Heart left ventricle (tissue), 16 donors: ENCODE data around the gene PARD3B. TPM values are rescaled to one million over a fixed set of nuclear protein-coding genes. Genes with fewer than 3 reads are reported as not detected.

ENCODE experiments used
- ATAC-seq, 4 donors: fragments of 200-7000 bp; cut with Tn5 transposase; one replicate each; pipeline ENCODE4 v1.9.1; 2020 to 2022; ENCODE audit warnings: moderate library complexity in 4 of 4, mild to moderate bottlenecking in 3 of 4, moderate number of reproducible peaks in 1 of 4
- DNase-seq, 5 donors: peaks; one replicate each; pipeline ENCODE4 v3.0.0-alpha.2; 2020
- H3K27ac ChIP-seq, 12 donors: fragments of 200-600 bp; sonication (generic) in 4 of 12; one replicate each; pipeline versions ENCODE4 v1.5.0 to v1.8.0; 2016 to 2022; ENCODE audit warnings: mild to moderate bottlenecking in 2 of 12
- H3K27me3 ChIP-seq, 9 donors: fragments of 200-600 bp; sonication (generic) in 2 of 9; one replicate each; pipeline versions ENCODE4 v1.5.1 to v1.8.0; 2016 to 2022; ENCODE audit warnings: mild to moderate bottlenecking in 3 of 9
- H3K36me3 ChIP-seq, 9 donors: fragments of 200-600 bp; sonication (generic) in 2 of 9; one replicate each; pipeline versions ENCODE4 v1.5.0 to v1.8.0; 2018 to 2022; ENCODE audit warnings: mild to moderate bottlenecking in 2 of 9
- H3K4me1 ChIP-seq, 12 donors: fragments of 200-600 bp; sonication (generic) in 4 of 12; one replicate each; pipeline versions ENCODE4 v1.5.0 to v1.8.0; 2016 to 2022; ENCODE audit warnings: mild to moderate bottlenecking in 3 of 12
- H3K4me3 ChIP-seq, 12 donors: fragments of 200-600 bp; sonication (generic) in 4 of 12; one replicate each; pipeline versions ENCODE4 v1.5.0 to v1.8.0; 2017 to 2022; ENCODE audit warnings: mild to moderate bottlenecking in 9 of 12, moderate library complexity in 4 of 12
- H3K9me3 ChIP-seq, 12 donors: fragments of 200-600 bp; sonication (generic) in 4 of 12; one replicate each; pipeline versions ENCODE4 v1.5.0 to v1.8.0; 2016 to 2022; ENCODE audit warnings: mild to moderate bottlenecking in 1 of 12
- POLR2A ChIP-seq, 2 donors: fragments of 450-650 bp; IDR thresholded peaks; one replicate each; pipeline ENCODE4 v1.6.1; 2017; ENCODE audit warnings: antibody characterized with exemption in 2 of 2, mild to moderate bottlenecking in 2 of 2, moderate library complexity in 2 of 2
- WGBS, 4 donors: extraction: QIAGEN DNeasy Blood & Tissue Kit in 2 of 4; methylation state at CpG; one replicate each; pipeline versions ENCODE4 v1.1.5 to v1.1.7; 2013 to 2018; 5-methylcytosine and 5-hydroxymethylcytosine counted together
- intact Hi-C, 10 donors: fragments of 100-400 bp; cut with DNase I; formaldehyde crosslinking; loops; one replicate each; pipeline versions ENCODE4 v1.11.1 to v1.14.2; 2022
- polyA plus RNA-seq, 2 donors: library from polyadenylated mRNA; stranded (reverse); fragments of 200-250 nt; gene quantifications; one replicate each; pipeline ENCODE4 v1.2.3, GENCODE V29; 2013
- total RNA-seq, 9 donors: library from RNA; depleted of rRNA in 2 of 9; stranded (reverse); fragments of >200 nt in 2 of 9; fragmentation: NEBNext Ultra II Directional in 3 of 9; extraction: Animal tissue kit (Norgen Biotek cat#: 25700) in 3 of 9; gene quantifications; one replicate each; pipeline versions ENCODE4 v1.1.0 to v1.2.4, GENCODE V29; 2016 to 2023
- TF ChIP-seq, protein P1 (sequence below), 12 donors: fragments of 200-600 bp; sonication (generic) in 4 of 12; IDR thresholded peaks; one replicate each; pipeline versions ENCODE4 v1.5.0 to v1.8.0; 2018 to 2022; ENCODE audit warnings: antibody characterized with exemption in 12 of 12, mild to moderate bottlenecking in 5 of 12
- donor health status: ischemic (EF 13 %, LVEDD 7.1; RV severe dilation, severe dysfunction).
- donor health status: healthy with polysubstance abuse.
- donor health status: DM: no; HTN: yes; CAD: no.
- donor health status: DM: no; HTN: no; CAD: no.
- donor health status: ischemic (EF 25% LVEDD 6.9; RV normal size, moderate dysfunction).
- donor health status: ischemic (EF 25% LVEDD 5.7; RV mildly dilated, moderate dysfunction).
- donor health status: healthy.
- donor health status: DM: yes; HTN: yes; CAD: no.
- donor health status: ischemic (EF 35%, LVEDD 5.7; RV mildly dilated, moderate dysfunction).
- donor health status: nonischemic (EF 11% LVEDD 7.7; RV severe dilation, severe dysfunction).
- donor health status: DM: yes; HTN: yes; CAD: no.
- donor health status: PGD.
- donor health status: ischemic (EF 29% LVEDD 5.4; RV normal size, mild dysfunction).
- donor health status: nonischemic (EF 23%, LVEDD 6.1; RV moderate dilation, normal function).

Gene PARD3B
- total and polyA plus RNA-seq, 11 donors = 0.71 to 15.1 (median 6.2) TPM

DNA sequence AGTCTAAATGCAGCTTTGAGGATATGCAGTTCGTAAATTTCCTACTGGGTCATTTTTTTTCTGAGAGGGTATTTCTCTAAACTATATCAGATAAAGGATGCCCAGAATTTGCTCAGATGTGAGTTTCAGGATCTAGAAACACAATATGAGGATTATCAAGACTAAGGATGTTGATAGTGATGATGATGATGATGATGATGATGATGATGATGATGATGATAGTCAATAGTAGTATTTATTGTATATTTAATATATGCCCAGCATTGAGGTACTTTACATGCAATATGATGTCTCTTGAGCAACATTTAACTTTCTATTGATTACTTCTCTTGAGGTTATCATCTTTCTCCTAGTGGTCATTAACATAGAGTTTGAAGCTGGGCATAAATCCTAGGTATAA, 914.9 kb downstream of the PARD3B start:
- H3K27me3 ChIP-seq = no peaks in the 10 kb centered on the region
- no peaks in the 10 kb centered on the region for H3K9me3 ChIP-seq
- no peak overlapping the region for H3K27ac ChIP-seq
- peaks cover 0 to 11% (median 0%) of the 10 kb centered on the region in 12 donors for H3K4me1 ChIP-seq
- 94 to 100% (median 99%) methylated on average over 1 of the region's 1 CpG for WGBS, 4 donors
- ATAC-seq (no peak), DNase-seq (no peak)
- TF ChIP-seq, protein P1, sequence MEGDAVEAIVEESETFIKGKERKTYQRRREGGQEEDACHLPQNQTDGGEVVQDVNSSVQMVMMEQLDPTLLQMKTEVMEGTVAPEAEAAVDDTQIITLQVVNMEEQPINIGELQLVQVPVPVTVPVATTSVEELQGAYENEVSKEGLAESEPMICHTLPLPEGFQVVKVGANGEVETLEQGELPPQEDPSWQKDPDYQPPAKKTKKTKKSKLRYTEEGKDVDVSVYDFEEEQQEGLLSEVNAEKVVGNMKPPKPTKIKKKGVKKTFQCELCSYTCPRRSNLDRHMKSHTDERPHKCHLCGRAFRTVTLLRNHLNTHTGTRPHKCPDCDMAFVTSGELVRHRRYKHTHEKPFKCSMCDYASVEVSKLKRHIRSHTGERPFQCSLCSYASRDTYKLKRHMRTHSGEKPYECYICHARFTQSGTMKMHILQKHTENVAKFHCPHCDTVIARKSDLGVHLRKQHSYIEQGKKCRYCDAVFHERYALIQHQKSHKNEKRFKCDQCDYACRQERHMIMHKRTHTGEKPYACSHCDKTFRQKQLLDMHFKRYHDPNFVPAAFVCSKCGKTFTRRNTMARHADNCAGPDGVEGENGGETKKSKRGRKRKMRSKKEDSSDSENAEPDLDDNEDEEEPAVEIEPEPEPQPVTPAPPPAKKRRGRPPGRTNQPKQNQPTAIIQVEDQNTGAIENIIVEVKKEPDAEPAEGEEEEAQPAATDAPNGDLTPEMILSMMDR (IDR thresholded peaks at IDR 0.05) = no peak
- TF ChIP-seq POLR2A (IDR thresholded peaks at IDR 0.05) = no peak
- intact Hi-C loops = no loop called here
- no peaks in the 10 kb centered on the region for H3K36me3 ChIP-seq
- no peak overlapping the region for H3K4me3 ChIP-seq

DNA sequence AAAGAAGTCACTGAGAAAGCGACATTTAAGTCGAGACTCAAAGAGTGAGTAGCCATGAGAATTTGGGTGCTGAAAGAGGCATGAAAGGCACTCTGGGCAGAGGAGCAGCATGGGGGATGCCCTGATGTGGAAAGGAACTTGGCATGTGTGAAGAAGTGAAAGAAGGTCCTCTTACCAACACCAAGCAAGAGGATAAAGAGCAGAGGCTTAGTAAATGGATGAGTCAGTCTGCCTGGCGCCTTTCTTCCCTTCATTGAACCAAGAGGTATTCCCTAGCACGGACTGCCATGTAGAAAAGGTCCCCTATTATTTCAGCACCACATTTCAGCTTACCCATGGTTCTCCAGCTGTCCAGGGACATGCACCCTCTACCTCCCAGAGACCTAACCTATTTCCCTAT, 915.9 kb downstream of the PARD3B start:
- DNase-seq = no peak
- TF ChIP-seq, protein P1 (IDR thresholded peaks at IDR 0.05) = no peak
- no peak for TF ChIP-seq POLR2A (IDR thresholded peaks at IDR 0.05)
- ATAC-seq = no peak
- Histone ChIP-seq H3K9me3 (no peaks in the 10 kb centered on the region), H3K4me1 (peaks cover 0 to 11% (median 0%) of the 10 kb centered on the region in 12 donors), H3K4me3 (no peak overlapping the region), H3K27me3 (no peaks in the 10 kb centered on the region), H3K36me3 (no peaks in the 10 kb centered on the region), H3K27ac (no peak overlapping the region)
- WGBS, 4 donors = 95 to 99% (median 96%) methylated on average over 4 of the region's 4 CpGs
- intact Hi-C loops = no loop called here

DNA sequence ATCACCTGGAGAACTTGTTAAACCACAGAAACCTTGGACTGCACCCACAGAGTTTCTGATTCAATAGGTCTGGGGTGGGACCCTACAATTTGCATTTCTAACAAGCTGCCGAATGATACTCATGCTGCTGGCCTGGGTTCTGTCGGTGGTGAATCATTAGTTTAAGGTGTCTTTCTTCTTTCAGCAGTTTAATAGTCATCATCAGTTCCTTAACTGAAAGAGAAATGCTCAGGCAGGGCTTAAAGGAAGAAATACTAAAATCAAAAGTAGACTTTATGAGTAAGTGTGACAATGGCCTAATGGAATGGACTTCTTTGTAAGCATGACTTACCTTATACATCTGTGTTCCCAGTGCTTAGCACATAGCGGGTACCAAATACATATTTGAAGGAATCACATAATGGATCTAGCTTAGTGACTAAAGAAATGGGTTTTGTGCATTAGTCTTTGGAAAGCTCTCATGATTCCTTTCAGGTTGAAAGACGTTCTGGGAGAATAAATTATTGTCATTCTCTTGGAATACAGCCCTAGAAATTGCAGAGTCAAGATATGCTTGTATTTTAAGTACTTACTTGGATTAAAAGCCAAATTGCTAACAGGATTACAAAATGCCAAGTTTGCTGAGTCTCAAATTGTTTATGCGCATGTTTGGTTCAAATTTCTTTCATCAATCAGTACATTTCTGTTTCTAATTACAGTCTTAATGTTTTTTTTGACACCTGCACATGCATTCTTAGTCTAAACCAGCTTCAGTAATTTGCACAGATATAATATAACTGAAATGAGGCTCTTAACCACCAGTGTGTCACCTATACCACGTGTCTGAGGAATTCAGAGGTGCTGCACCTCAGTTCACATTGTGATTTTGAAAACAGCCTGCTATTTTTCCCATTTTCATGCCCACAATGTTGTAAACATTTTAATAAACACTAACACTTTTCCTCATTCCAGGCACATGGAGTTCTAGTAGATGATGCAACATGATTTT, 916.7 kb downstream of the PARD3B start:
- 85 to 92% (median 89%) methylated on average over 6 of the region's 6 CpGs for WGBS, 4 donors
- H3K36me3 ChIP-seq = no peaks in the 10 kb centered on the region
- no peaks in the 10 kb centered on the region for H3K9me3 ChIP-seq
- no peaks in the 10 kb centered on the region for H3K27me3 ChIP-seq
- no peak overlapping the region for H3K27ac ChIP-seq
- DNase-seq = no peak
- ATAC-seq = no peak
- no peak overlapping the region for H3K4me3 ChIP-seq
- peaks cover 0 to 11% (median 0%) of the 10 kb centered on the region in 12 donors for H3K4me1 ChIP-seq
- TF ChIP-seq, protein P1 (IDR thresholded peaks at IDR 0.05) = no peak
- no peak for TF ChIP-seq POLR2A (IDR thresholded peaks at IDR 0.05)
- intact Hi-C loops = no loop called here

DNA sequence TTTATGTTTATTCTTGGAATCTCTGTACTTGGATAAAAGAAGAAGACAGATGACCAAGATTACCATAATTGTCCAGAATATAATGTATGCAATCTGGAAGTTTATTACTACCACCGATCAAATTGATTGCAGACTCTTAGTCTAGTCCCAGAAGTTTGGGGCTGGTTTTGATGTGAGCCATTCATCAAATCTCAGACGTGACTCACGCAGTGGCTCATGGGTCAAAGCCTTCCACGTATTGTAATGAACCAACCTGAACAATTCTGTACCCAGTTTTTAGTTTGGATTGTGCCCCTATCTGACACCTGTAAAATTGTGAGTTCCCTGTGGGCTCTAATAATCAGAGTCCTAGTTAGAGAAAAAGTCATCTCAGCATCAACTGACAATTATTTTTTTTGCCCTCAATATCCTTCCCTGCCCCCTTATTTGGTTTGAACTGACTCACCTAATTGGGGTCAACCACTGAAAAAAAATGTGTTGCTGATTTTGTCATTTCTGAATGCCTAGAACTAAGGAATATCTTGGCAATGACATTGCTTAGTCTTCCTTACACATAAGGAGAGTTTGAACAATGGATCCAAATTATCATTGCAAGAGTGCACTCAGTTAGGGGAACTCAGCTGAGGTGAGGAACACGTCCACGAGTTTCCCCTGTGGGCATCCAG, 917.5 kb downstream of the PARD3B start:
- no peaks in the 10 kb centered on the region for H3K27me3 ChIP-seq
- no peaks in the 10 kb centered on the region for H3K36me3 ChIP-seq
- WGBS, 4 donors = 93 to 95% (median 95%) methylated on average over 6 of the region's 6 CpGs
- TF ChIP-seq POLR2A (IDR thresholded peaks at IDR 0.05) = no peak
- TF ChIP-seq, protein P1 (IDR thresholded peaks at IDR 0.05) = no peak
- intact Hi-C loops = no loop called here
- peaks cover 0 to 11% (median 0%) of the 10 kb centered on the region in 12 donors for H3K4me1 ChIP-seq
- DNase-seq (no peak), ATAC-seq (no peak)
- H3K4me3 ChIP-seq = no peak overlapping the region
- no peaks in the 10 kb centered on the region for H3K9me3 ChIP-seq
- H3K27ac ChIP-seq = no peak overlapping the region
